ENCODE measurements around the gene NFIB. TPM values are rescaled to one million over a fixed set of nuclear protein-coding genes. Genes with fewer than 3 reads are reported as not detected.

Gene NFIB
- polyA plus RNA-seq, 1 of the 3 experiments (the other 2 are of a cell fraction) = 9.2 TPM

DNA sequence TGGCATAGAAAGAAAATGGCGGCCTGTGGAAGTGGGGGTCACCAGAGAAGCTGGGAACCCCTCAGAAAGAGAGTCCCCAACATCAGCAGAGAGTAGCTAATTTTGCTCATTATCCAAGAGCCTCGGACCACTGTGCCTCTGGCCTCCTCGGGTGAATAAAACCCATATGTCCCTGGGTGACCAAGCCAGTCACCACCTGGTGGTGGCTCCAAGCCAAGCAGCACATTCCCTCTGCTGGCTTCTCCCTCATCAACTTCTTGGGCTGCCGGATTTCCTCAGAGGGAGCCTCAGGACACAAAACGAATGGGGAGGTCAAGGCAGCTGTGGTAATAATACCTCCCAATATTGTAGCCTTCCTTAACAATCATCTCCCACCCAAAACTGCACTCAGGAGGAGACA is 242.5 kb downstream of the NFIB start:
- Histone ChIP-seq H4K20me1 (ENCODE audit: insufficient read depth) (no peaks in the 10 kb centered on the region), H3F3A (replicated peaks; ENCODE audit: insufficient read depth) (no peaks in the 10 kb centered on the region), H3K9ac (no peak overlapping the region), H2AFZ (ENCODE audit: low read depth) (no peak overlapping the region), H3K9me2 (no peaks in the 10 kb centered on the region), H3K4me2 (no peak overlapping the region), H3K9me3 (no peaks in the 10 kb centered on the region), H3K4me1 (ENCODE audit: control insufficient read depth in 1 of 2, insufficient read depth in 2 of 2, low read depth in 1 of 2, low read length in 1 of 2) (no peaks in the 10 kb centered on the region; a peak in 1 of 4 replicates), H3K36me3 (replicated peaks in 1 of 2; ENCODE audit: control insufficient read depth in 1 of 2, insufficient read depth in 2 of 2, low read length in 1 of 2) (no peaks in the 10 kb centered on the region), H3K27me3 (ENCODE audit: insufficient read depth) (no peaks in the 10 kb centered on the region), H3K27ac (ENCODE audit: low read depth in 2 of 2, low read length in 1 of 2) (no peak overlapping the region), H3K4me3 (ENCODE audit: low read depth in 2 of 2, low read length in 1 of 2) (no peak overlapping the region), H3K79me2 (ENCODE audit: insufficient read depth) (no peaks in the 10 kb centered on the region)
- WGBS (ENCODE audit: low lambda C conversion rate) = 100% methylated on average over 3 of the region's 5 CpGs
- CTCF ChIA-PET = interaction anchor here (0.8 to 1.2 kb wide), 3 partner anchors 10 to 19 kb away, joined by 3 to 5 read pairs (median 3); no protein-coding TSS in a partner anchor
- POLR2A ChIA-PET = no interaction called here
- DNase-seq = no peak
- TF ChIP-seq RXRA (IDR thresholded peaks at IDR 0.05; ENCODE audit: borderline replicate concordance, low read depth) (no peak), FOXM1 (IDR thresholded peaks at IDR 0.05; ENCODE audit: low read depth) (no peak), TEAD4 (IDR thresholded peaks at IDR 0.05; ENCODE audit: borderline replicate concordance, insufficient read depth) (no peak), RAD21 (IDR thresholded peaks at IDR 0.05; ENCODE audit: low read length) (no peak), JUND (IDR thresholded peaks at IDR 0.05) (no peak), MXI1 (IDR thresholded peaks at IDR 0.05; ENCODE audit: low read depth, low read length) (no peak), GATA2 (CRISPR knock-in tag; IDR thresholded peaks at IDR 0.05) (no peak), NFIC (IDR thresholded peaks at IDR 0.05; ENCODE audit: borderline replicate concordance) (no peak), EZH2phosphoT487 (IDR thresholded peaks at IDR 0.05; ENCODE audit: borderline replicate concordance, low read depth) (no peak), FOXJ3 (CRISPR knock-in tag; IDR thresholded peaks at IDR 0.05) (no peak)
- TF ChIP-seq, protein P1, sequence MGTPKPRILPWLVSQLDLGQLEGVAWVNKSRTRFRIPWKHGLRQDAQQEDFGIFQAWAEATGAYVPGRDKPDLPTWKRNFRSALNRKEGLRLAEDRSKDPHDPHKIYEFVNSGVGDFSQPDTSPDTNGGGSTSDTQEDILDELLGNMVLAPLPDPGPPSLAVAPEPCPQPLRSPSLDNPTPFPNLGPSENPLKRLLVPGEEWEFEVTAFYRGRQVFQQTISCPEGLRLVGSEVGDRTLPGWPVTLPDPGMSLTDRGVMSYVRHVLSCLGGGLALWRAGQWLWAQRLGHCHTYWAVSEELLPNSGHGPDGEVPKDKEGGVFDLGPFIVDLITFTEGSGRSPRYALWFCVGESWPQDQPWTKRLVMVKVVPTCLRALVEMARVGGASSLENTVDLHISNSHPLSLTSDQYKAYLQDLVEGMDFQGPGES (IDR thresholded peaks at IDR 0.05; ENCODE audit: low read depth, low read length) = no peak
- TF ChIP-seq, protein P2, sequence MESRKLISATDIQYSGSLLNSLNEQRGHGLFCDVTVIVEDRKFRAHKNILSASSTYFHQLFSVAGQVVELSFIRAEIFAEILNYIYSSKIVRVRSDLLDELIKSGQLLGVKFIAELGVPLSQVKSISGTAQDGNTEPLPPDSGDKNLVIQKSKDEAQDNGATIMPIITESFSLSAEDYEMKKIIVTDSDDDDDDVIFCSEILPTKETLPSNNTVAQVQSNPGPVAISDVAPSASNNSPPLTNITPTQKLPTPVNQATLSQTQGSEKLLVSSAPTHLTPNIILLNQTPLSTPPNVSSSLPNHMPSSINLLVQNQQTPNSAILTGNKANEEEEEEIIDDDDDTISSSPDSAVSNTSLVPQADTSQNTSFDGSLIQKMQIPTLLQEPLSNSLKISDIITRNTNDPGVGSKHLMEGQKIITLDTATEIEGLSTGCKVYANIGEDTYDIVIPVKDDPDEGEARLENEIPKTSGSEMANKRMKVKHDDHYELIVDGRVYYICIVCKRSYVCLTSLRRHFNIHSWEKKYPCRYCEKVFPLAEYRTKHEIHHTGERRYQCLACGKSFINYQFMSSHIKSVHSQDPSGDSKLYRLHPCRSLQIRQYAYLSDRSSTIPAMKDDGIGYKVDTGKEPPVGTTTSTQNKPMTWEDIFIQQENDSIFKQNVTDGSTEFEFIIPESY (IDR thresholded peaks at IDR 0.05; ENCODE audit: borderline replicate concordance, low read depth) = no peak
- TF ChIP-seq, protein P3, sequence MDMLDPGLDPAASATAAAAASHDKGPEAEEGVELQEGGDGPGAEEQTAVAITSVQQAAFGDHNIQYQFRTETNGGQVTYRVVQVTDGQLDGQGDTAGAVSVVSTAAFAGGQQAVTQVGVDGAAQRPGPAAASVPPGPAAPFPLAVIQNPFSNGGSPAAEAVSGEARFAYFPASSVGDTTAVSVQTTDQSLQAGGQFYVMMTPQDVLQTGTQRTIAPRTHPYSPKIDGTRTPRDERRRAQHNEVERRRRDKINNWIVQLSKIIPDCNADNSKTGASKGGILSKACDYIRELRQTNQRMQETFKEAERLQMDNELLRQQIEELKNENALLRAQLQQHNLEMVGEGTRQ (IDR thresholded peaks at IDR 0.05; ENCODE audit: borderline replicate concordance, low read depth, low read length) = no peak
- TF ChIP-seq, protein P4, sequence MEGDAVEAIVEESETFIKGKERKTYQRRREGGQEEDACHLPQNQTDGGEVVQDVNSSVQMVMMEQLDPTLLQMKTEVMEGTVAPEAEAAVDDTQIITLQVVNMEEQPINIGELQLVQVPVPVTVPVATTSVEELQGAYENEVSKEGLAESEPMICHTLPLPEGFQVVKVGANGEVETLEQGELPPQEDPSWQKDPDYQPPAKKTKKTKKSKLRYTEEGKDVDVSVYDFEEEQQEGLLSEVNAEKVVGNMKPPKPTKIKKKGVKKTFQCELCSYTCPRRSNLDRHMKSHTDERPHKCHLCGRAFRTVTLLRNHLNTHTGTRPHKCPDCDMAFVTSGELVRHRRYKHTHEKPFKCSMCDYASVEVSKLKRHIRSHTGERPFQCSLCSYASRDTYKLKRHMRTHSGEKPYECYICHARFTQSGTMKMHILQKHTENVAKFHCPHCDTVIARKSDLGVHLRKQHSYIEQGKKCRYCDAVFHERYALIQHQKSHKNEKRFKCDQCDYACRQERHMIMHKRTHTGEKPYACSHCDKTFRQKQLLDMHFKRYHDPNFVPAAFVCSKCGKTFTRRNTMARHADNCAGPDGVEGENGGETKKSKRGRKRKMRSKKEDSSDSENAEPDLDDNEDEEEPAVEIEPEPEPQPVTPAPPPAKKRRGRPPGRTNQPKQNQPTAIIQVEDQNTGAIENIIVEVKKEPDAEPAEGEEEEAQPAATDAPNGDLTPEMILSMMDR (IDR thresholded peaks at IDR 0.05) = no peak

Data from SK-N-SH (cell line).